SH-SY5Y (cell line): ENCODE measurements around the gene HMGCLL1.

Source experiments
- GATA2 ChIP-seq: IDR thresholded peaks from 2 replicates; pipeline ENCODE4 v1.6.1; 2011; ENCODE audit warnings: mild to moderate bottlenecking, low read depth, low read length
- GATA3 ChIP-seq: IDR thresholded peaks from 2 replicates; pipeline ENCODE4 v1.6.1; 2011; ENCODE audit warnings: low read depth, mild to moderate bottlenecking, low read length, moderate library complexity

DNA sequence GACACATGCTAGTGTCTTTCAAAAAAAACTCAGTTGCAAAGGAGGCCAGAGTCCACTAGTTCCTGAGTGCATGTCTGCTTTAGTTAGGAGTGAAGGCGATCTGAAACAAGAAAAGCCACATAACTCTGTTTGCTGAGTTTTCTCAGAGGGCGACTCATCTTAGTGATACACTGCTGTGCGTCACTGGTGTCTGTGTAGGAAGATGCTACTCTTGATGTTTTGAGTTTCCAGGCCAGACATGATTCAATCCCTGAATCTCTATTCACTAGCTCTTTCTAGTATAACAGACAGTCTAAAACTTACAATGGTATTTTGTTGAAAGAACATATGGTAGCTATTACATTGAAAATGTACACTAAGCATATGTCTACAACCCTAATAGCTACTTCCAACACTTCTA lies 190.8 kb downstream of the HMGCLL1 start:
- TF ChIP-seq GATA2 (no peak), GATA3 (no peak)
